Putamen (tissue), 1 donor: ENCODE data around the gene SLC5A11.

ENCODE experiments used
- DNase-seq: peaks from one replicate; pipeline ENCODE4 v3.0.0-alpha.2; 2016; ENCODE audit warnings: low spot score

The SLC5A11 gene

GRCh38 chr16:24920568-24920967, 74.8 kb downstream of the SLC5A11 start:
- DNase-seq, result no peak

- no peak for DNase-seq
Observed at GRCh38 chr16:24921229-24921628, 75.5 kb downstream of the SLC5A11 start.

- no peak for DNase-seq
Observed at GRCh38 chr16:24925163-24925562, 79.4 kb downstream of the SLC5A11 start.

- DNase-seq, result no peak
Observed at GRCh38 chr16:24929409-24929808, 83.6 kb downstream of the SLC5A11 start.

GRCh38 chr16:24930440-24930839, 84.7 kb downstream of the SLC5A11 start:
- DNase-seq, result no peak

GRCh38 chr16:24931091-24931490, 85.3 kb downstream of the SLC5A11 start:
- DNase-seq, result no peak

- DNase-seq, result no peak
Observed at GRCh38 chr16:24935336-24935735, 89.6 kb downstream of the SLC5A11 start.

- no peak for DNase-seq
Observed at GRCh38 chr16:24936151-24936550, 90.4 kb downstream of the SLC5A11 start.

GRCh38 chr16:24939224-24939623, 93.5 kb downstream of the SLC5A11 start:
- no peak for DNase-seq

GRCh38 chr16:24939738-24940137, 94.0 kb downstream of the SLC5A11 start:
- DNase-seq, result no peak

- DNase-seq, result no peak
Observed at GRCh38 chr16:24943471-24943870, 97.7 kb downstream of the SLC5A11 start.

- no peak for DNase-seq
Observed at GRCh38 chr16:24944206-24944605, 98.4 kb downstream of the SLC5A11 start.

GRCh38 chr16:24946155-24946554, 100.4 kb downstream of the SLC5A11 start:
- DNase-seq, result no peak

GRCh38 chr16:24950275-24950674, 104.5 kb downstream of the SLC5A11 start:
- no peak for DNase-seq

GRCh38 chr16:24953306-24953705, 107.5 kb downstream of the SLC5A11 start:
- DNase-seq, result no peak

GRCh38 chr16:24953721-24954120, 108.0 kb downstream of the SLC5A11 start:
- DNase-seq, result no peak

- no peak for DNase-seq
Observed at GRCh38 chr16:24954137-24954536, 108.4 kb downstream of the SLC5A11 start.

GRCh38 chr16:24955975-24956731, 110.4 kb downstream of the SLC5A11 start:
- DNase-seq, result no peak

- no peak for DNase-seq
Observed at GRCh38 chr16:24957887-24958286, 112.1 kb downstream of the SLC5A11 start.
